ENCODE measurements around the gene HIP1R.

HIP1R gene

GRCh38 chr12:122848471-122849351, 13.5 kb downstream of the HIP1R start:
- DNase-seq = no peak

- DNase-seq = no peak
Observed at GRCh38 chr12:122849352-122850047, 14.2 kb downstream of the HIP1R start.

- no peak for DNase-seq
Observed at GRCh38 chr12:122850048-122850445, 14.8 kb downstream of the HIP1R start.

- DNase-seq = no peak
Observed at GRCh38 chr12:122850695-122851350, 15.6 kb downstream of the HIP1R start.

- DNase-seq = peak; percentile 91
Observed at GRCh38 chr12:122851820-122852219, 16.6 kb downstream of the HIP1R start.

- no peak for DNase-seq
Observed at GRCh38 chr12:122852336-122853275, 17.3 kb downstream of the HIP1R start.

- DNase-seq = no peak
Observed at GRCh38 chr12:122853582-122854245, 18.5 kb downstream of the HIP1R start.

GRCh38 chr12:122854554-122854953, 19.3 kb downstream of the HIP1R start:
- no peak for DNase-seq

- DNase-seq = no peak
Observed at GRCh38 chr12:122855071-122855829, 20.0 kb downstream of the HIP1R start.

GRCh38 chr12:122855928-122856831, 20.9 kb downstream of the HIP1R start:
- no peak for DNase-seq

GRCh38 chr12:122856999-122857671, 21.9 kb downstream of the HIP1R start:
- peak; percentile 23 for DNase-seq

- DNase-seq = no peak
Observed at GRCh38 chr12:122858171-122858570, 22.9 kb downstream of the HIP1R start.

GRCh38 chr12:122858591-122859302, 23.5 kb downstream of the HIP1R start:
- no peak for DNase-seq

- no peak for DNase-seq
Observed at GRCh38 chr12:122859303-122860039, 24.2 kb downstream of the HIP1R start.

GRCh38 chr12:122860040-122860853, 25.0 kb downstream of the HIP1R start:
- DNase-seq = peak; percentile 56

GRCh38 chr12:122860854-122861586, 25.8 kb downstream of the HIP1R start:
- no peak for DNase-seq
